MV-4-11 (cell line): ENCODE data around the gene ELMOD3.
"Not testable (repeated sequence)": the region's sequence is repeated elsewhere in the genome, so short reads cannot be mapped to it uniquely, and the experiment has no call there.

Experiments
- DNase-seq: peaks from one replicate; lab custom pipeline; 2025; lab: John Stamatoyannopoulos, UW

ELMOD3 gene

DNA sequence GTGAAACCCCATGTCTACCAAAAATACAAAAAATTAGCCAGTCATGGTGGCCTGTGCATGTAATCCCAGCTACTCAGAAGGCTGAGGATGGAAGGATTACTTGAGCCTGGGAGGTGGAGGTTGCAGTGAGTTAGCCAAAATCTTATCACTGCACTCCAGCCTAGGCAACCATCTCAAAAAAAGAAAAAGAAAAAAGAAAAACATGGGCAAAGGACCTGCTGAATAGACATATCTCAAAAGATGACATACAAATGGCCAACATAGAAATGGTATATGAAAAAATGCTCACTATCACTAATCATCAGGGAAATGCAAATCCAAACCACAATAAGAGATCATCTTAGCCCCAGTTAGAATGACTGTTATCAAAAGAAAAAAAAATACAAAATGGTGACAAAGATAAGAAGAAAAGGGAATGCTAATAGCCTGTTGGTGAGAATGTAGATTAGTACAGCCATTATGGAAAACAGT, 25.4 kb upstream of the ELMOD3 start:
- DNase-seq = no peak

DNA sequence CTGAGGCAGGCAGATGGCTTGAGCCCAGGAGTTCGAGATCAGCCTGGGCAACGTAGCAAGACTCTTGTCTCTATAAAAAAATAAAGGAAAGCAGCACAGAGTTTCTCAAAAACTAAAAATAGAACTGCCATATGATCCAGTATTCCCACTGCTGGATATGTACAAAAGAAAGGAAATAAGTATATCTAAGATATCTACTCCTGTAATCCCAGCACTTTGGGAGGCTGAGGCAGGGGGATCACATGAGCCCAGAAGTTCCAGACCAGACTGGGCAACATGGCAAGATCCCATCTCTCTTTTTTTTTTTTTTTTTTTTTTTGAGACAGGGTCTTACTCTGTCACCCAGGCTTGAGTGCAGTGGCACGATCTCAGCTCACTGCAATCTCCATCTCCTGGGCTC, 24.9 kb upstream of the ELMOD3 start:
- DNase-seq = not testable (repeated sequence)

DNA sequence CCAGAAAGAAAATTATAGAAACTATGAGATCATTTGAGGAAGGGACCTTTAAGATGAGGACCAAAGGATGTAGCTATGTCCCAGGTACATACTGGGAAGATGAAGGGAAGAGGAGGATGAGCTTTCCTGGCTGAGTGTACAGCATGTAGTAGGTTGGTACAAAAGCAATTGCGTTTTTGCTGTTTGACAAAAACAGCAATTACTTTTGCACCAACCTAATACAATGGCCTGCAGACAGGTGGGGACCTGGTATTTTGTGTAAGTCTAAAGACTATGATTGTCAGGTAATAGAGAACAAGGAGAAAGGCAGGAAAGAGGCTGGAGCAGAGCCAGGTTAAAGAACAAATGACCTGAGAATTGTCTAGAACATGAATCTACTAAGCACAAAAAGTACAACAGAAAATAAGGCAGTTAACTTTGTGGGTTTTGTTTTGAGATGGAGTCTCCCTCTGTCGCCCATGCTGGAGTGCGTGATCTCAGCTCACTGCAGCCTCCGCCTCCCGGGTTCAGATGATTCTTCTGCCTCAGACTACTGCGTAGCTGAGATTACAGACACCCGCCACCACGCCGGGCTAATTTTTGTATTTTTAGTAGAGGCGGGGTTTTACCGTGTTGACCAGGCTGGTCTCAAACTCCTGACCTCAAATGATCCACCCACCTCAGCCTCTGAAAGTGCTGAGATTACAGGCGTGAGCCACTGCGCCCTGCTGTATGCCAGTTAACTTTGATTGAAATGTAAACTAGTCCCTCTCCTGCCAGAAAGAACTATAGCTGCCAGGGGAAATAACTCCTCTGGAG, 23.5 kb upstream of the ELMOD3 start:
- no peak for DNase-seq

DNA sequence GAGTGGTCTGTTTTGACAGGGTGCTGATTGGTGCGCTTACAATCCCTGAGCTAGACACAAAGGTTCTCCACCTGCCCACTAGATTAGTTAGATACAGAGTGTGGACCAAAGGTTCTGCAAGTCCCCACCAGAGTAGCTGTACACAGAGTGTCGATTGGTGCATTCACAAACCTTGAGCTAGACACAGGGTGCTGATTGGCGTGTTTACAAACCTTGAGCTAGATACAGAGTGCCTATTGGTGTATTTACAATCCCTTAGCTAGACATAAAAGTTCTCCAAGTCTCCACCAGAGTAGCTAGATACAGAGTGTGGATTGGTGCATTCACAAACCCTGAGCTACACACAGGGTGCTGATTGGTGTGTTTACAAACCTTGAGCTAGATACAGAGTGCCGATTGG, 20.7 kb upstream of the ELMOD3 start:
- DNase-seq = not testable (repeated sequence)

DNA sequence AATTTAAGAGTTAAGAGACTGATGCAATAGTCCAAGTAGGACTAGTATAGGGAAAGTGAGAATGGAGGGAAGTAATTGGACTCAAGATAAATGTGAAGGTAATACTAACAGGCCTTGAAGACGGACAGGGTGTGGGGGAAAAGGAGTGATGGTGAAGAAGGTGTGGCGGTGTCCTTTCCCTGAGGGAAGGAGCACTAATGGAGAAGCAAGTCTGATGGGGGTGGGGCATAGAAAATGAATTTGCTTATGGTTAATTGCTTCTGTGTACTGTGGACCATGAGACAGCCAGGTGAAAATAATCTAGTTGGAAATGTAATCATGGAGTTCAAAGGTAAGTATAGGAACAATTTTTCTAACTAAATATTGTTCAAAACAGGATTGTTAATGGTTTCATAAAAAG, 19.6 kb upstream of the ELMOD3 start:
- DNase-seq = no peak

DNA sequence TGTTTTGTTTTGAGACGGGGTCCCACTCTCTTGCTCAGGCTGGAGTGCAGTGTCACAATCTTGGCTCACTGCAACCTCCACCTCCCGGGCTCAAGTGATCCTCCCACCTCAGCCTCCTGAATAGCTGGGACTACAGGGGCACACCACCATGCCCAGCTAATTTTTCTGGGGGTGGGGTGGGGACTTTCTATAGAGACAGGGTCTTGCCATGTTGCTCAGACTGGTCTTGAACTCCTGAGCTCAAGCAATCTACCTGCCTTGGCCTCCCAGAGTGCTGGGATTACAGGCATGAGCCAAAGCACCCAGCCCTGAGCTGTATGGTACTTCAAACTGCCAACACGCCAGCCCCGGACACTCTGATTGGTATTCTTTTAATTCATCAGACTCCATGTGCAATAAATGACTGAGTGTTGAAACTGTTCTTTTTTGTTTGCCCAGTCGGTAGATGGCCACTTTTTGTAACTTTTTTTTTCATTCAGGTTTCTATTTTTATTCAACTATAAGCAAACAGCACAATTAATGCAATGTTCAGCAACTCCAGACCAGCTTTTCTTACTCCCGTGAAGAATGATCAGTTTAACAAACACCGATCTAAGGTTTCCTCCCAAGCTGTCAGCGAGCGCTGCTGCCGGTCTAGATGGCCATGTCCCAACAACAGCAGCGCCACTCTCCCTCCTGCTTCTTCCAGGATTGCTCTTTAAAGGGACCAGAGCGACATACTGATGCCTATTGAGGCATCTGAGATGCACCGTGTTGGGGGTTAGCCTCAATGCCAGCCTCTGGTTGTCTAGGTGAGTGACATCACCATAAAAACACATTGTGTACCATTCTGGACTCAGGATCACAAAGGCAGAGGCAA, 14.3 kb upstream of the ELMOD3 start:
- no peak for DNase-seq

DNA sequence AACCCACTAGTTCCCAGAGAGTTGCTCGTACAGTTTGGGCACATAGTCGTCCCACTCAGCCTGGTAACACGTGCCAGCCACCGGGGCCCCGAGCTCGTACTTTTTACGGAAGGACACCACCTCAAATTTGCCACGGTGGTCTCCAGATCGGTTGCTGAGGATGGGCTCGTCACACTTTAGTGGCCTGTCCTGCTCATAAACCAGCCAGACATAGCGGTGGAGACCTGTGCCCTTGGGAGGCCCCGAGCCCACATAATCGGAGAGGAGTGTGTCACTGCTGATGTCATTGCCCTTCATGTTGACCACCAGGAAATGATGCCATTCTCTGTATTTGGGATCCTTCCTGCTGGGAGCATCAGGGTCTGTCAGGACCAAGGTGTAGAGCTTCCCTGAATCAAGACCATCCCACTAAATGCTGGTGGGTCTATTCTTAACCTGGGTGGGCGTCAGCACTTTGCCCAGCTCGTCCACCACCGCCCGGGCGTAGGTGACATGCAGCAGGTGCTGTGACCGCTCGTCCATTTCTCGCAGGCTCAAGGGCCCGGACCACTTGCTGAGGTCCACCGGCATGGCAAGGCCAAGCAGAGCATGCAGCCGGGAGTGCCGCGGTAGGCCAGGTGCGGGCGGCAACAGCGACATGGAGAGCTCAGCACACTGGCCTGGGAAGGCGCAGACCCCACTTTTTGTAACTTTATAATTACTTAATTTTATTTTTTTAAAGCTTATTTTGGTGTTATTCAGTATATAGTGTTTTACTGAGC, 13.1 kb upstream of the ELMOD3 start:
- DNase-seq = no peak

DNA sequence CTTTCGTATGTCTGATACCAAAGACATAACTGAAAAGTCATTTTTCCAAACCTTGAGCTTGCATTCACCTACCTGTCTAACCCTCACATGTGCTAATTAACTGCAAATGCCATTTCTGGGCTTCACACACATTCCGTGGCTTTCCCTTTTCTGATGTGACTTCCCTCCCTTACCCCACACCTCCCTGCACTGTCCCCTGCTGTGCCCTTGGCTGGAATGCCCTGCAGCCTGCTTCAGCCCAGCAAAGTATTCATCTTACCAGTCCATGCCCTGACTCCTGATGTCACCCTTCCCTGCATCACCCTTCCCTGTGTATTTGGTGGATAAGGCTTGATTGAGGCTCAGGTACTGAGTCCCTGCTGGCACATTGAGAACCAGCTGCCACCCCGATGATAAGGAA, 12.4 kb upstream of the ELMOD3 start:
- no peak for DNase-seq

DNA sequence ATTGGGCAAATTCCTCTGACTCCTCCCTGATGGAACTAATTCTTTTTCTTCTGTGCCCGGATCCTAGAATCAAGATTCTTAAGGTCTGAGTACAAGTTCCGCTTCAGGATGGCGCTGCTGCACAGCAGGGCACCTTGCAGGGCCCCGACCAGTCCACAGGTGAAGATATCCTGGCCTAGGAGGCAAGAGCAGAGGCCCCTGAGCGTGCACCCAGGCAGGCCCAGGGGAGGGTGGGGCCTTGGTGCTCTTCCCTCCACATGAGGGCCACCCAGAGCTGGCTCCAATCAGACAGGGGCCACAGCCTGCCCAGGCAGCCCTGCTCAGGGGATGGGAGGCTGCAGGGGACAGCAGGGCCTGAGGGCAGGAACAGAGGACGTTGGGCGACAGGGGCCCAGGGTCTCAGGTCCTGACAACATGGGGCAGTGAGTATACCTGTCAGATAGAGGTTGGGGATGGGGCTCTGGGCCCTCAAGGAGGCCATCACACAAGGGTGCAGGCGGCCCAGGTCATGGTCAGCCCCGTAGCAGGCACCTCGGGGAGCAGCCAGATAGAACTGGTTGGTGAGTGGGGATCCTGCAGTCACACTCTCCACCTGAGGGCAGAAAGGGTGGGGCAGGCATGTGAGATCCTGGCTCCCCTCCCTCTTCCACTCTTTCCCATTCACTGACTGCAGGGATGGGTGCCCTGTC, 11.2 kb upstream of the ELMOD3 start:
- not testable (repeated sequence) for DNase-seq

DNA sequence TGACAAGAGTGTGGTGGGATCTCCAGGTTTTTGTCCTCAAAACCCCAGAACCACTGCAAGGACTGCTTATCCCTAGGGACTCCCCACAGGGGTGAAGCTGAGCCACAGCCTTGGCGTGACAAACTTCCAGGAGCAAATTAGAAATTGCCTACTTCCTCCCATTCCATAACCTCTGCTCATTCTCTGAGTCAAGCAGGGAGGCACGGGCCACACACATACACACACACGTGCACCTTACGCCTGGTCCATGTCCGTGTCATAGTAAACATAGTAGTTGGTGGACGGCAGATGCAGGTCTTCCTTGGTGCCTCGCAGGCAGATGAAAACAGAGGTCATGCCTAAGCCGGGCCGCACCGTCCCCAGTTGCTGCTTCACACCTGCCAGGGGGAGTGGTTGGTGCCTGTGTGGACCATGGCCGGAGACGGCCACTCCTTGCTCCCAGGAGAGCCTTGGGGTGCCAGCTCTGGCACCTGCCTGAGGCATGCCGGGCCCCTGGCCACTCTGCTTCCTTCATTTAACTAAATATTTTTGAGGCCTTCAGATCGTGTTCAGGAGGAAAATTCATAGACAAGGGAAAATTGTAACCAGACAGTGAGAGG, 10.1 kb upstream of the ELMOD3 start:
- DNase-seq = no peak

DNA sequence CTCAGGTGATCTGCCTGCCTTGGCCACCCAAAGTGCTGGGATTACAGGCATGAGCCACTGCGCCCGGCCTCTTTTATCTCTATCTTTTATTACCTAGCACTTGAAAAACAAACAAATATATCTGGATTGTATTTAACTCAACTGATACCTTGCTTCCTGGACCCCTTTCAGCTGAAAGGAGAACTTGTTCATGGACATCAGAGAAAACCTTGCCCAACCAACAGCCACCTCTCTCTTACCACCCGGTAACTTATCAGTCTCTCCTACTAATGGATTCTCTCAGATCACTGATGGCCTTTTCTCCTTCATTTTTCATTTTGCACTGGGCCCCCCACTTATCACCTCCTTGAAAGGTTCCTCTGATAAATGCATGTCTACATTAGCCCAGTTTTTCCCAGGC, 7.0 kb upstream of the ELMOD3 start:
- DNase-seq = no peak

DNA sequence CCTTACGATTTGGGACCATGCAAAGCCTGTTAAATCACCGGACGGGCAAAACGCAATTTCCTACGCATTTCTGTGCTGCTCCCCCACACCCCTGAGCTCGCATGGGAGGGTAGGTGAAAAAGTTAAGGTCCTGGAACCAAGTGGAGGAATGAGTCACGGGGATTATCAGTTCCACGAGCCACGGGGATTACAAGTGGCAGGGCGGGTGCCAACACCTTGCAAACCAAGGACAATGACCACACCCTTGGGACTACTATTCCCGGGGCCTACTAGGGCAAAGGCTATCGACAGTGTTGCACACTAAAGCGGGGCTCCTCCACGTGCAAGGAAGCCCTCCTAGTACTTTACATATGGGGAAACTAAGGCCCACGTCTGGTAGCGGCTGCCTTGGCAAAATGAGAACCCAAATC, 688 bp upstream of the ELMOD3 start:
- DNase-seq = peak; percentile 18

DNA sequence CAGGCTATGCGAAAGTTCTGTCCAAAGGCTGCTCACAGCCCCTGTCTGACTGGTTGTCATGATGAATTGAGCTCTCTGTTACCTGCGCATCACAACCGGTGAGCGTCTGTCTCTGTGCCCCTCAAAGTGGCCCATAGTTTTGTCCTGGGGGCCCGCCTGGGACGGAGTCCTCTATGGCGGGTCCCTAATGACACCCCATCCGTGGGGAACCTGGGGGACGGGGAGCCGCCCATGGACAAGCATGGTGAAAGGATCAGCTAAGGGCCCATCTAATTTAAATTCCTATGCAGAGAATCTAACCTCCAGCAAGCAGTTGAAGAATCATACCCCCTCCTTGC, 473 bp downstream of the ELMOD3 start:
- DNase-seq = no peak

DNA sequence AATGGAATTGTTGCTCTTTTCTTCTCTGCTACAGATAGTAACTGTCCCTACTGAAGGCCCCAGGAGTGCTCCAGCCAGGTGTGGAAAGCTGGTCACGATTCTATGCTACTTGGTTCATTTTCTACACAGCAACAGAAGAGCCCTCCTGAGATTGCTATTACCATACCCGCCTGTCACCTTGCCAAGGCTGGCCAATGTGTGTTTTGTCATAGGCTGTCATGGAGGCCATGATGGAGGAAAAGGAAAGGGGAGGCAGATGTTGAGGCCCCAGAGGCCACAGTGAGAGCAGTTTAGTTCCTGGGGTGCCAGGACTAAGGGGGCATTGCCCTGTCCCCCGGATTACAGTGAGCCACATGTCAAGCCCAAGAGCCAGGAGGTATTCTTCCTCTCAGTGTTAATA, 952 bp downstream of the ELMOD3 start:
- no peak for DNase-seq

DNA sequence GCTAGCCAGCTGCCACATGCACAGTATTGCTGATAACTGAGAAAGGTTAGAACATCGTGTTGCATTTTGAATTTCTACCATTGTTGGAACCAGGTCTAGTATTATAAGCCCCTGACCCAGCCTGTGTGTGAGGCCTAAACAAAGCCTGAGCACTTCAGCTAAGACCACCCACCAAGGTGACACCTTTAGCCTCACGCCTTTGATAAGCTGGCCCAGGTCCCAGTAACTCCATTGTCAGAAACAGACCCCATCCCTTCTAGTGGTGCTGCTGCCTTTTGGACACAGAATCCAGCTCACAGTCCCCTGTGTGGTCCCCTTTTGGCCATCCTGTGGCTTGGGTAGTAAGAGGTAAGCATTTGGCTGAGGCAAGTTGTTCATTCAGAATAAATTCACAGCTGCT, 1.6 kb downstream of the ELMOD3 start:
- no peak for DNase-seq

DNA sequence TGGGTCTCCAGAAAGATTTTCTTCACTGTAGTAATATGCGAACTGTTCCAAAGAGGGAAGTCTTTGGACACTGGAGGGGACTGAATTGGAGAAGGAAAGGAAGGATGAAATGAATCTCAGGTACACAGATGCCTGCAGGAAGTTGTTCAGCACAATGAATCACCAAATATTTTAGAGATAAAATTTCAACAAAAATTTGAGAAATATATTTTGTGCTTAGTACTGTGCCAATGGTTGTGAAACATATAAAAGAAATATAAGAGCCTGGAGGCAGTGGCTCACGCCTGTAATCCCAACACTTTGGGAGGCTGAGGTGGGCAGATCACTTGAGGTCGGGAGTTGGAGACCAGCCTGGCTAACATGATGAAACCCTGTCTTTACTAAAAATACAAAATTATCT, 3.2 kb downstream of the ELMOD3 start:
- DNase-seq = no peak

DNA sequence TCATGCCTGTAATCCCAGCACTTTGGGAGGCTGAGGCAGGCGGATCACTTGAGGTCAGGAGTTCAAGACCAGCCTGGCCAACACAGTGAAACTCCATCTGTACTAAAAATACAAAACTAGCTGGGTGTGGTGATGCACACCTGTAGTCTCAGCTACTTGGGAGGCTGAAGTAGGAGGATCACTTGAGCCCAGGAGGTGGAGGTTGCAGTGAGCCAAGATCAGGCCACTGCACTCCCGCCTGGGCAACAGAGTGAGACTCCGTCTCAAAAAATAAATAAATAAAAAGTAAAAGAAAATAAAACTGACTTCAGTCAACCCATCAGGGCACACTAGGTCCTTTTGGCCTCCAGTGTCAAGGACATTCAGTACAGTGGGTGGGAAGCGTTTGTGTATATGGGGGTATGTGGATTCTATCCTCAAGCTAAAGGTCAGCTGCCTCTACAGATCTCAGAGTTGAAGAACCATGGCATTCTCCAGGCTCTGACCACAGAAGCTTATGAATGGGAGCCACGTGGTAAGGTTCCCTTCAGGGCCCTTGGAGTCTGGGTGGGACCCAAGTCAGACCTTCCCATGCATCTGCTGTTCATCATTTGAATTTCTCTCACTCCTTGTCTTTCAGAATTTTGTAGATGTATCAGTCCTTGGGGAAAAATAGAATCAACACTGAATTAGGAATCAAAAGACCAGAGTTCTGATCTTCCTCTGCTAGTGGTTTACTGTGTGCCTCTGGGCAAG, 8.3 kb downstream of the ELMOD3 start:
- not testable (repeated sequence) for DNase-seq

DNA sequence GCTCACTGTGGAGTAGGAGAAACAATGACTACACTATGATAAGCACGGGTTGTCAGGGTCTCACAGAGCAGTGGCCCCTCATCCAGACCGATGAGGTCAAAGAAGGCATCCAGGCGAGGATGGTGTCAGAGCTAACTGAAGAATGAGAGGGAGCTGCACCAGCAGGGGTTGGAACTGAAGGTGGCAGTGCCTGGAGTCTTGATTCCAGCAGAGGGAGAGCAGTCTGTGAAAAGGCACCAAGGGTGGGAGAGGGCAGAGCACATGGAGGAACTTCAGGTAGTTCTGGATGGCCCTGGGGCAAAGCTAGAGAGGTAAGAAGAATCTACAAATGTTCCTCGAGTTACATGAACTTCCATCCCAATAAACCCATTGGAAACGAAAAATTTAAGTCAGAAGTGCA, 12.6 kb downstream of the ELMOD3 start:
- DNase-seq = no peak

DNA sequence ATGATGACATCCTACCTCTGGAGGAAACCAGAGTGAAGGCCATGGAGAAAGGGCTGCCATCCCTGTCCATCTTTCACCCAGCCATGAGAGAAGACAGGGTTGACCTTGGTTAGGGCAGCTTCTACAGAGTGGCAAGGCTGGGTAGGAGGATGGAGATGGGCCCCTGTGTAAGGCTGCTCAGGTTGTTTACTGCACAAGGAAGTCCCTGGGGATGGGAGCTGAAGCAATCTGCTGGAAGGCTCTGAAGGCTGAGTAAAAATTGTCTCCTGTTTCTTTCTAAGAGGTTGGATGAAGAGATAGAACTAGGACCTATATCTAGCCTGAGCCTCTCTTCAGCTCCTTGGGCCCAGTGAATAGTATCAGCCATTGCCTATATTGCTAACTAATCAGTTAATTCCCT, 14.4 kb downstream of the ELMOD3 start:
- DNase-seq = no peak

DNA sequence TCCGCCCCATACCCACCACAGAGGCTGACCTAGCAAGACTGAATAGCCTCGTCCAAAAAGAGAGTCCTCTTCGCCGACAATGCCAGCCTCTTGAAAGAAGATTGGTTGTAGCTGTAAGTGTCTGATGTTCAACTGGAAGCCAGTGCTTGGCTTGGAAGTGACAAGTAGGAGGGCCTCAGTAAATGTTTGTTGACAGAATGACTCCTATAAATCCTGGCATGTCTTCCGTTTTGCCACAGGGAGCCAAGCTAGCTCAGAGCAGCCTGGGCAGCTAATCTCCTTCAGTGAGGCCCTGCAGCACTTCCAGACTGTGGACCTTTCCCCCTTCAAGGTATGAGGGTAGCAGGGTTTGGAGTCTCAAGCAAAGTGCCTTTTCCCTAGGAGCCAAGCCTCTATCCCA, 14.9 kb downstream of the ELMOD3 start:
- no peak for DNase-seq

DNA sequence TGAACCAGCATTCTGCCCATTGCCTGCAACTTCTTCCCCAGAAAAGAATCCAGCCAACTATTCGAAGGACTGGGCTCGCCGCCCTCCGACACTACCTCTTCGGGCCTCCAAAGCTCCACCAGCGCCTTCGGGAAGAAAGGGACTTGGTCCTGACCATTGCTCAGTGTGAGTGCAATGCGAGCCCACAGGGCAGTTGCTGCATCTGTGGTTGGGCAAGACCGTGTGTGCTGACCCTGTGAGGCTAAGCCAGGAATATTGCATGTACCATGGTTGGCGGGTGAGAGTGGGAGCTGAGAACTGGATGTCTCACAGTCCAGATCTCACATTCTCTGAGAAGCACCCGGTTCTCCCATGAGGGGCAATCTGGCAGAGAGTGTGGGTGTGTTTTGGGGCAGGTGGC, 16.5 kb downstream of the ELMOD3 start:
- no peak for DNase-seq
